AG10803 (cell line): ENCODE results near the gene FILIP1.

Experiments
- DNase-seq: peaks from one replicate; pipeline ENCODE4 v3.0.0; 2010; ENCODE audit warnings: low read depth
- H3K4me3 ChIP-seq: 2 replicates; pipeline ENCODE4 v1.5.1; 2011; ENCODE audit warnings: mild to moderate bottlenecking, low read length, control low read depth
- CTCF ChIP-seq: conservative IDR thresholded peaks from 2 replicates; pipeline ENCODE4 v1.5.1; 2011; ENCODE audit warnings: mild to moderate bottlenecking, low read length, control low read depth, inconsistent platforms

The FILIP1 gene

DNA sequence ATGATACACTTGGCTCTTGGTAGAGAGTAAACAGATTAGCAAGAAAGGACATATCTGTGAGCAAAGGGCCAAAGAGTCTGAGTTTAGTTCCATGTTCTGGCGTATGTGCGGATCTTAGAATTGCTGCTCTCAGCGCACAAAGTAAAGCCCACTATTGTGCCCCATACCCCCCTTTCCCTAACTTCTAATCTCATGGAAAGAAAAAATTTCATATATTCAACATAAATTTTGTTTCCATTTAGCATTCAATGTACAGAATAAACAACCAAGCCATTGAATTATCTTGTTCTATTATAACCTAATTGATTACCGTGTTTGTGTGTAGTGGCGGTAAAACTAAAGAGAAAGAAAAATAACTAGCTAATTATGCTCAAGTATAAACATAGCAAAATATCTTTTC lies 30.5 kb downstream of the FILIP1 start:
- no peak overlapping the region for H3K4me3 ChIP-seq
- no peak for TF ChIP-seq CTCF

DNA sequence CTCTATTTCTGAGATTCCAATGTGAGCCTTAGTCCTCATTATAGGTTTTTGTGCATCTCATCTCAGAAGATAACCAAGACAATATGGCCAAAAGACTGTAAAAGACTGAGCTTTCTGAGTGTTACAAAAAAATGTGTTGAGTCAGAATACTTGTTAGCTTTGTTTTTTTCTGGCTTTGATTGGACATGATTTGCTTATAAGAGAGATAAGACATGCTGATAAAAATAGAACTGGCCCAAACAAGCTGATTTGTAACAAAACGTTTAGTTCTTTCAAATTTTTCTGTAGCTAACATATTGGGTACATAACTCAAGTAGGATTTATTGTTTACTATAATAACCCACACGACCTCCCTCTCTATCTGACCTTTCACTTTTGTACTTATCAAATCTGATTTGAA lies 32.9 kb downstream of the FILIP1 start:
- no peak for TF ChIP-seq CTCF
- peak; percentile 15 for DNase-seq
- H3K4me3 ChIP-seq, result no peak overlapping the region

More for the DNA sequence above, 30.5 kb downstream of the FILIP1 start:
- DNase-seq, result no peak

- H3K4me3 ChIP-seq, result no peak overlapping the region
- peak; percentile 81 for DNase-seq
These were observed 34.7 kb downstream of the FILIP1 start for GRCh38 chr6:75458895-75459294.

GRCh38 chr6:75450903-75451302 lies 42.7 kb downstream of the FILIP1 start:
- no peak overlapping the region for H3K4me3 ChIP-seq
- no peak for TF ChIP-seq CTCF
- no peak for DNase-seq

More at GRCh38 chr6:75458895-75459294, 34.7 kb downstream of the FILIP1 start:
- TF ChIP-seq CTCF, result no peak

GRCh38 chr6:75449630-75450206 lies 43.9 kb downstream of the FILIP1 start:
- no peak for TF ChIP-seq CTCF
- peak; percentile 56 for DNase-seq
- no peak overlapping the region for H3K4me3 ChIP-seq

DNA sequence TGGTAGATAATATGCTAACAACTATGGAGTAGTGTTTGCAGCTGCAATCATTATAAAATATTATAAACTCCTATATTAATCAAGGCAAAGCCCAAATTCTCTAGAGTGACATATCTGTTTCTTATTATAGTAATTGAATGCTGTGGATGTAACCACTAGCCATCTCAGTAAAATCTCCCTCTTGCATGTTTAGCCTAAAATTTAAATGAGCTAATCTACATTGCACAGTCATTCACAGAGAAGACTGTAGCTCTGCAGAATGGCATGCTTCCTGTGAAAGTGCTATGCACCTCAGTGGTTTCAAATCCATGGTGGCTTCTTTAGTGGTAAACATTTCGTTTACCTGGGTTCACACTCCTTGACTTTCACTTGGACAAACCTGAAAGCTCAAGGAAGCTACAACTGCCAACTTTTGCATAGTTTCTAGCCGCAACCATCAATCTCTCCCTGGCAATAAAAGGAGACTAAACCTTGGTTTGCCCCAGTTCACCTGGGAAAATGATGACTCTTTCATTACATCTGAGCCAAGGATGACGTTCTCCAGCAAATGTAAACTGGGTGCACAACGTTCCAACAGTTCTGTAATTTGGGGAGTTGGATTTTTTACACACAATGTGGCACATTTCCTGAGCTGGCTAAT lies 47.2 kb downstream of the FILIP1 start:
- no peak overlapping the region for H3K4me3 ChIP-seq
- DNase-seq, result no peak
- TF ChIP-seq CTCF, result no peak

DNA sequence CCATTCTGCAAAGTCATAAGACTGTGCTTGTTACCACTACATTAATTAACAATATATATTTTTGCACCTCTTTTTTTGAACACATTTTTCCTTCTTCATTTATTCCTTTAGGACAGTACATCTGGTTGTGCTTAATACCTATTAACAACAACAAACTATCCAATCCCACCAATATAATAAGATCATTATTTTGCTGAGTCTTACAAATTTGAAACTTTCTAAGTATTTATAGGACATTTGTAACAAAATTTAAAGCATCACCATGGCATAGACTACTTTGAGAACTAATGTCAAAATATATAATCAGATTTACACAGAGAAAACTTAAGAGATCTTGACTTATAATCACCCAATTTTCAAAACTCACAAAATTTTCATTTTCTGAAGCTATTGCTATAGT lies 47.9 kb downstream of the FILIP1 start:
- no peak for TF ChIP-seq CTCF
- no peak overlapping the region for H3K4me3 ChIP-seq
- DNase-seq, result no peak
